MM.1S (cell line): ENCODE results near the gene SYNDIG1.

Experiments used
- EZH2 ChIP-seq: fragments of 300-600 bp; sonication (generic); optimal IDR thresholded peaks from 2 replicates; pipeline ENCODE3; 2017; ENCODE audit warnings: low read depth, mild to moderate bottlenecking, antibody characterized with exemption, low read length, mixed read lengths
- TF ChIP-seq, protein P1 (sequence below): fragments of 300-600 bp; sonication (generic); IDR thresholded peaks from 2 replicates; pipeline ENCODE4 v1.5.1; 2016; ENCODE audit warnings: antibody characterized with exemption, low read length, mixed read lengths

- TF ChIP-seq, protein P1, sequence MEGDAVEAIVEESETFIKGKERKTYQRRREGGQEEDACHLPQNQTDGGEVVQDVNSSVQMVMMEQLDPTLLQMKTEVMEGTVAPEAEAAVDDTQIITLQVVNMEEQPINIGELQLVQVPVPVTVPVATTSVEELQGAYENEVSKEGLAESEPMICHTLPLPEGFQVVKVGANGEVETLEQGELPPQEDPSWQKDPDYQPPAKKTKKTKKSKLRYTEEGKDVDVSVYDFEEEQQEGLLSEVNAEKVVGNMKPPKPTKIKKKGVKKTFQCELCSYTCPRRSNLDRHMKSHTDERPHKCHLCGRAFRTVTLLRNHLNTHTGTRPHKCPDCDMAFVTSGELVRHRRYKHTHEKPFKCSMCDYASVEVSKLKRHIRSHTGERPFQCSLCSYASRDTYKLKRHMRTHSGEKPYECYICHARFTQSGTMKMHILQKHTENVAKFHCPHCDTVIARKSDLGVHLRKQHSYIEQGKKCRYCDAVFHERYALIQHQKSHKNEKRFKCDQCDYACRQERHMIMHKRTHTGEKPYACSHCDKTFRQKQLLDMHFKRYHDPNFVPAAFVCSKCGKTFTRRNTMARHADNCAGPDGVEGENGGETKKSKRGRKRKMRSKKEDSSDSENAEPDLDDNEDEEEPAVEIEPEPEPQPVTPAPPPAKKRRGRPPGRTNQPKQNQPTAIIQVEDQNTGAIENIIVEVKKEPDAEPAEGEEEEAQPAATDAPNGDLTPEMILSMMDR = no peak
- no peak for TF ChIP-seq EZH2
These were observed 167.2 kb downstream of the SYNDIG1 start for GRCh38 chr20:24636626-24637025.
